ENCODE measurements around the gene DNAAF1. TPM values are rescaled to one million over a fixed set of nuclear protein-coding genes. Genes with fewer than 3 reads are reported as not detected.
A peak's percentile ranks its signal among the peaks of the same experiment; 100 is the strongest.

Gene DNAAF1
- total RNA-seq, 6 experiments from 2014 or later, result not detected

- no peak for DNase-seq
- no peak for TF ChIP-seq CTCF (IDR thresholded peaks at IDR 0.05)
- Mint-ChIP-seq H3K27ac (peak overlapping the region; percentile 46; the same call in 1 of the 2 replicates), H3K4me3 (peak overlapping the region; percentile 98), H3K36me3 (ENCODE audit: low read depth) (no peaks in the 10 kb centered on the region), H3K27me3 (ENCODE audit: insufficient read depth) (0 out of 2 replicates have a peak, but pooled peaks cover under 1% of the 10 kb centered on the region), H3K9me3 (no peaks in the 10 kb centered on the region), H3K4me1 (ENCODE audit: low read depth) (peaks cover 19% of the 10 kb centered on the region)
These were observed 1.3 kb upstream of the DNAAF1 start for GRCh38 chr16:84143784-84144199.

DNA sequence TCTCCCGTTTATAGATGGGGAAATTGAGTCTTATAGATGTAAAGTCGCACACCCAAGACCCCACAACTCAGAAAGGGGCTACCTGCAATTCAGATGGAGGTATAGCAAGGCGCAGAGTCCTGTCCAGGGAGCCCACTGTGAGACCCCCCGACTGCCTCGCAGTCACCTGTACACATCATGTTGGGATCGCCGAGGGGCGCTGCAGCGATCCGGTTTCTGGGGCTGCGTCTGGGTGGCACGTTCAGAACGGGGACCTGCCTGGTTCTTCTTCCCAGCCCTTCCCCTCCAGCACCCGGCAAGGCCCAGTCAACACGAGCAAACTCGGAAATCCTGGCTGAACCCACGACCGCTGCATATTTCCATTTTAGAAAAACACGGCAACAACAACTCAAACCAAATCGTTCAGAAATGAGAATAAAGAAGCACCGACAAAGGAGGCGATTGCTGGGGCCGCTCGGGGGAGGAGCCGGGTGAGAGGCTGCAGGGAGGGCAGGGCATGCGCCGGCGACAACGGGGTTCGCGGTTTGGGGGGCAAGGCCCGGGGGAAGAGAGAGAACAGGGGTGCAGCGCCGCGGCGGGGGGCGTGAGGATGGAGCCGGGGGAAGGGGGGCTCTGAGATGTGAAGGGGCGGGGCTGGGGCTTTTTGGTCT lies 774 bp upstream of the DNAAF1 start:
- Mint-ChIP-seq H3K4me1 (ENCODE audit: low read depth) (peaks cover 14% of the 10 kb centered on the region), H3K27ac (peak overlapping the region; percentile 46), H3K4me3 (peak overlapping the region; percentile 98), H3K27me3 (ENCODE audit: insufficient read depth) (peaks cover 1% of the 10 kb centered on the region; the same call in 1 of the 2 replicates), H3K36me3 (ENCODE audit: low read depth) (no peaks in the 10 kb centered on the region), H3K9me3 (no peaks in the 10 kb centered on the region)
- no peak for DNase-seq
- TF ChIP-seq CTCF (IDR thresholded peaks at IDR 0.05), result no peak

DNA sequence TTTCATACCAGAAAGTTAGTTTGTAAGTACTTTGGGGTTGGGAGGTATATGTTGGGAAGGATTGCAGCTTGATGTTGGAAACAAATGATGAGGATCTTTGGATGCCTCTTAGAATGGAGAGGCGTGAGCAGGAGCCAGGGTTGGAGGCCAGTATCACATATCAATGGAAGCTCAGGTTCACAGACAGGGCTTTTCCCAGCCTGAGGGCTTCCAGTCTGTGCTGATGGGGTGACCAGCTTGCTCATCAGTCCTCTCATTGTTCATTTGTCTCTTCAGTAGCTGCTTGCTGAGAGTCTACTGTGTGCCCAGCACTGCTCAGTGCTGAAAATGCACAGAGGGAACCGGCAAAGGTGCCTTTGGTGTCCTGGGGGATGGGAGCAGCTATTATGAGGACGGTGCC lies 5.8 kb downstream of the DNAAF1 start:
- no peaks in the 10 kb centered on the region for H3K36me3 Mint-ChIP-seq (ENCODE audit: low read depth)
- H3K27ac Mint-ChIP-seq, result no peak overlapping the region
- no peak overlapping the region for H3K4me3 Mint-ChIP-seq
- no peaks in the 10 kb centered on the region for H3K4me1 Mint-ChIP-seq (ENCODE audit: low read depth)
- no peak for DNase-seq
- H3K9me3 Mint-ChIP-seq, result no peaks in the 10 kb centered on the region
- no peak for TF ChIP-seq CTCF (IDR thresholded peaks at IDR 0.05)
- peaks cover 15% of the 10 kb centered on the region for H3K27me3 Mint-ChIP-seq (ENCODE audit: insufficient read depth)

DNA sequence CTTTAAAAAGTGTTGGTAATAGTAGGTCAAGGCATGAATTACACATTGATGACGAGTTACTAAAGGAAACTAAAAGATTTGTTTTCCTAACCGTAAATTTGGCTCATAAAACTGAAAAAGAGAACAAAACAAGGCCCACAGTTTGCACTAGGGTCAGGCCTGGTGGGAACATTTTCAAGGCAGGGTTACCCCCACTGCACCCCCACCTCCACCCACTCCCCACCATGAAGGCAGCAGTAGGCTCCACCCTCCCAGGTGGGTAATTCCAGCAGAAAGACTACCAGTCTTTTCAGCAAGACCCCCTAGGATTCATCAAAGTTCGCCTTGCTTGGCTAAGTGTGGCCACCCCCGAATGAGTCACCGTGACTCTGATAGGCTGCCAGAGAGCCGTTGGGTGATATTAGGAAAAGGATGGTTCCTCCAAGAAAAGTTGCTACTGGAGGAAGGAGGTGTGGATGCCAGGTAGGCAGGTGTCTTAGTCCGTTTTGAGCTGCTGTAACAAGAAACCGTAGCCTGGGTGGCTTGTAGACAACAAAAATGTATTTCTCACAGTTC lies 8.6 kb downstream of the DNAAF1 start:
- Mint-ChIP-seq H3K27me3 (ENCODE audit: insufficient read depth) (peaks cover 22% of the 10 kb centered on the region), H3K4me3 (no peak overlapping the region), H3K4me1 (ENCODE audit: low read depth) (peaks cover 12% of the 10 kb centered on the region), H3K27ac (no peak overlapping the region), H3K36me3 (ENCODE audit: low read depth) (no peaks in the 10 kb centered on the region), H3K9me3 (no peaks in the 10 kb centered on the region)
- DNase-seq, result no peak
- no peak for TF ChIP-seq CTCF (IDR thresholded peaks at IDR 0.05)

GRCh38 chr16:84155226-84155625 lies 10.1 kb downstream of the DNAAF1 start:
- Mint-ChIP-seq H3K36me3 (ENCODE audit: low read depth) (no peaks in the 10 kb centered on the region), H3K4me1 (ENCODE audit: low read depth) (peaks cover 26% of the 10 kb centered on the region), H3K27ac (no peak overlapping the region), H3K4me3 (no peak overlapping the region), H3K27me3 (ENCODE audit: insufficient read depth) (peaks cover 21% of the 10 kb centered on the region), H3K9me3 (no peaks in the 10 kb centered on the region)
- DNase-seq, result no peak
- no peak for TF ChIP-seq CTCF (IDR thresholded peaks at IDR 0.05)
